ENCODE measurements around the gene INPP5A.

Gene INPP5A

DNA sequence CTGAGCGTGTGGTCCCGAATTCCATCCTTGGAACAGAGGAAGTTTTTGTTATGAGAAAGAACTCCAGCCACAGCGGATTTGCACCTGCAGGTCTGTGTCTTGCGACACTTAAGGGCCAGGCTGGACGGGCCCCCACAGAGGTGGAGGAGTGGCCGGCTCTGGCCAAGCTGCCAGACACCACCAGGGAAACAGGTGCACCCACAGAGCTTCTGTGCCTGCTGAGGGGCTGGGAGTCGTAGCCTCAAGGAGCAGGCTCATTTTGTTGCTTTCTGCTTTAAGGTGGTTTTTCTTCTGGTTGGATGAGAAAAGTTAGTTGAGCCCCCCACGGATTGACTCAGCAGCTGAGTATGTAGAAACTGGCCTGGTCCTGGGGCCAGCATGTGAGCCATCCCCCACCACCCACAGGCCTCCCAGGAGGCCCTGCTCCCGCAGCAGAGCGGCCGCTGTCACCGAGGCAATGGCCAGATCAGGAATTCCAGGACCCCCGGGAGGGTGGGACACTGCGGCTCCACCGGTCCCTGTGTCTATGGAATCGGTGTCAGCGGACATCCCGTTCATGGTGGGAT is 206.4 kb downstream of the INPP5A start:
- DNase-seq (ENCODE audit: low spot score), result no peak

DNA sequence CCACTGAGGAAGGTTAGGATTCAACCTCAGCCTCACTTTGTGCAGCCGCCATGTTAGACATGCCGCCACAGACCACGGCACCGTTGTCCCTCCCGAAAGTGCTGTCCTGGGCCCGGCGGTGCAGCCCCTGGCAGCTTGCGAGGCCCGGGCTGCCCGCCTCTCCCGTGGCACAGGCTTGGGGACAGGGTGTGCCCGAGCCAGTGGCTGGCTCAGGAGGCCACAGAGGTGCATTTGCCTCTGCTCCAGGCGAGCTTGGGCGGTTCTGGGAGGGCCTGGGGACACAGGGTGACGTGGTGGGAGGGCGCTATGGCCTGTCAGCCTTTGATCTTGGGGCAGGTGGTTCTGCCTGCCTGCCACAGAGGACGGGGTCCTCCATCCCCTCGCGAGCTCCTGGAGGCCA is 207.3 kb downstream of the INPP5A start:
- no peak for DNase-seq (ENCODE audit: low spot score)

DNA sequence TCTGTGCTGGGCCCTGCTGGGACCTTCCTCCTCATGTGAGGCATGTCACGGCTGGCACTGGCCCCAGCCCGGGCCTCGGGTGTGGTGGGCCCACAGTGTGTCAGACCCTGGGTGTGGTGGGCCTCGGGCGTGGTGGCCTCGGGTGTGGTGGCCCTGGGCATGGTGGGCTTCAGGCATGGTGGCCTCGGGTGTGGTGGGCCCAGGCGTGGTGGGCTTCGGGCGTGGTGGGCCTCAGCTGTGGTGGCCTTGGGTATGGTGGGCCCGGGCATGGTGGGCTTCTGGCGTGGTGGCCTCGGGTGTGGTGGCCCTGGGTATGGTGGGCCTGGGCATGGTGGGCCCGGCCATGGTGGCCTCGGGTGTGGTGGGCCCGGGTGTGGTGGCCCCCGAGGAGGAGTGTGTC is 207.9 kb downstream of the INPP5A start:
- no peak for DNase-seq (ENCODE audit: low spot score)

DNA sequence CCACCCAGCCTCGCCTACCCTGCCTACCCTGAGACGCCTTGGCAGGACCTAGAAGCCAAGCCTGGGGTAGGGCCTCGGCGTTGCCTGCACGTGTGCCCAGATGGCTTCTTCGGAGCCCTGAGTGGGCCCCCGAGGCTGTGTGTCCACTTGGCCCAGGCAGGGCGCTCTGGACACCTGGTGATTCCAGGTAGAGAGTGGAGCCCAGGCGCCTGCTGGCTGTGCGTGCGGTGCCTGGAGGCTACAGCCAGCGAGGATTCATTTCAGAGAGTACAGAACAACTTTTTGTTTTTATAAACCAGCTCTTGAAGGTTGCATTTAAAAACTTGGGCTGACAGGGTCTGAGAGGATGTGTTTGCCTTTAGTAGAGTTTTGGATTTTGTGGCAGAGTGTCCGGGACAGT is 208.4 kb downstream of the INPP5A start:
- DNase-seq (ENCODE audit: low spot score), result no peak

DNA sequence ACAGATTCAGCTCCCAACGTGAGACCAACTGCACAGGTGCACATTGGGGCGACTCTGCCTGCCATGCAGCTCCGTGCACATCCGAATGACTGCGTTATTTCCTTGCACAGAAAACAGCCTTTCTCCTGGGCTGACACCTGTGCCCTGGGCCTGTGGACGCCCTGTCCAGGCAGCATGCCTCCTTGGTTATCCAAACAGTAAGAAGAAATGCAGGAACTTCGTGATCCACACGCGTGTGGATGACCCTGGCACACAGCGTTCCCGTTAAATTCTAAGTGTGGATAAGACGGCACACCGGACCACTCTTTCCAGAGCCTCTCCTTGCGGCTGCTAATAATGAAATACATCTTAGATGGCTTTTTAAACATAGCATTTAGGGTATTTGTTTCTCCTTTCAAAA is 208.8 kb downstream of the INPP5A start:
- no peak for DNase-seq (ENCODE audit: low spot score)

DNA sequence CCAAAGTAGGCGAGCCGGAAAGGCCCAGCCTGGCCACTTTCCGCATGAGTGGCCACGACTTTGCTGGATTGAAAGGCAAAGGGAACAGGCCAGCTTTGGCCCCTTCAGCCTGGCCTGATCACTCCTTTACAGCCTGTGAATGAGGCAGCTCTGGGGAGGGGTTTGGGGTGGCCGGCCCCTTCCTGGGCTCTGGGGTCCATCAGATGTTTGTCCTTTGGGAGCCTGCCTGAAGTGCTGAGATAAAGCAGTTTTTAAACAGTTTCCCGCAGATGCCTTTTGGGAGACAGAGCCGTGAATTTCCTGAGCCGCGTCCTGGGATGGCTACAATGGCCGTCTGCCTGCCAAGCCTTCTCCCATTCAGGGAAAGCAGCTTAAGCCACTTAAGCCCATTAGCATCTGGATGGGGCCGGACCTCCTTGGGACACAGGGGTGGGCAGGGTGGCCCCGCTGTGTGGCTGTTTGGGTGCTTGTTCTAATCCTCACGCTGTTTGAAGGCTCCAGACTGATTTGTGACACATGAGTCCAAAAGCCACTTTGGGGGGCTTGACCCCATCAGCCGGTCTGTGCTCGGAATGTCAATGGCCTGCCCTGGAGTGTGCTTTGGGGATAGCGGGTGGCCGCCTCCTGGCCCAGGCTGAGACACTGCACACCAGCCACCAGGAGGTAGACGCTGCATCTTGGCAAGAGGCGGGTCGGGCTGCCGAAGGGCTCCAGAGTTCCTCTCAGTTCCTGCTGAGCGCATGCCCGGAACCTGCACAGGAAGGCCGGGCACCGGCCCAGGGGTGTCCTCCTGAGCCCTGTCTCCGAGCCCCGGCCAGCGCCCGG is 209.4 kb downstream of the INPP5A start:
- DNase-seq (ENCODE audit: low spot score), result no peak

DNA sequence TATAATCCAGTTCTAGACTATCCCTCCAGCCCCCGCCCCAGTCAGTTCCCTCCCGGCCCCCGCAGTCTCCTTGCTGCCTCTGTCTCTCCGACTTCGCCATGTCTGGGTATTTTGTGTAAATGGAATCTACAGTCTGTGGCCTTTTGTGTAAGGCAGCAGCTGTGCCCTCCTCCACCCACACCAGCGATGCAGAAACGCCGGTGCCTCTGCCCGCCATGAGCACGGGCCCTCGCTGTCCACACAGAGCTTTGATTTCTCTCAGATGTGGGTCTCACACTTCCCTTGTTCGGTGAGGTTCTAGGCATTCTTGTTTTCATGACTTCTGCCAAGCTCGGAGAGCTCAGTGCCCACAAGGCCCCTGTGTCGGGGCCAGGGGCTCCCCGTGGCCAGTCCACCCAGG is 210.5 kb downstream of the INPP5A start:
- no peak for DNase-seq (ENCODE audit: low spot score)

DNA sequence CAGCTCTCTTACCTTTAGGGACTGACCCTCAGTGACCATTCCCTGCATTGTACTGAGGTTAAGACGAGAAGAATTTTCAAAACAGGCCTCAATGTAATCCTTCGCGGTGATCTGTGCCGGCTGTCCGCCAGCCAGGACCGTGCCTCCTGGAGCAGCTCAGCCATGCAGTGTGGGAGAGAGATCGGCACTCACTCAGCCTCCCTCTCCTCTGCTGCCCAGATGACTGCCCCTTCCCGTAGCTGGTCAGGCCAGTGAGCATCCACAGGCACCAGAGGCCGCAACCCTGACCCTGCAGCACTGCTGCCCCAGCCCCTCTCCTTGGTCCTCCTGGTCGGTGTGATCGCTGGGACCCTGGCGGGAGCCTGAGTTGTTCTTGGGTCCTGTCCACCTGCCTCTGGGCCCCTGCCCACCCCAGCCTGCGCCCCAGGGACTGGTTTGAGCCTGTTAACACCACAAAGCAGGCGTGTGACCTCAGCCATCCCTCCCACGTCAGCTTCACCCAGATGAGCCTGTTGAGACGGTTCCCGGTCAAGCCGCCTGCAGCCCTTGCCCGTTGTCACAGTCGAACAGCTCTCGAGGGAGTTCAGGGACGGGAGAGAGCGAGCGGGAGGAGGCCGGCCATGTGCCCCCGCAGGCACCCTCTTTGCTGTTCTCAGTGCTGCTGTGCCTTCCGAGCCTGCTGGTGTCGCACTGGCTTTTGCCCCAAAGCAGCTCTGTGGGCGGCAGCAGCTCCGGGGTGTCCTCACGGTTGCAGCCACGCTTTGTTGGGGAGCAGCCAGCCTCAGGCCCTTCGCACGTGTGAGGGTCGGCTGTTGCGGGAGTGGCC is 211.2 kb downstream of the INPP5A start:
- DNase-seq (ENCODE audit: low spot score), result no peak

DNA sequence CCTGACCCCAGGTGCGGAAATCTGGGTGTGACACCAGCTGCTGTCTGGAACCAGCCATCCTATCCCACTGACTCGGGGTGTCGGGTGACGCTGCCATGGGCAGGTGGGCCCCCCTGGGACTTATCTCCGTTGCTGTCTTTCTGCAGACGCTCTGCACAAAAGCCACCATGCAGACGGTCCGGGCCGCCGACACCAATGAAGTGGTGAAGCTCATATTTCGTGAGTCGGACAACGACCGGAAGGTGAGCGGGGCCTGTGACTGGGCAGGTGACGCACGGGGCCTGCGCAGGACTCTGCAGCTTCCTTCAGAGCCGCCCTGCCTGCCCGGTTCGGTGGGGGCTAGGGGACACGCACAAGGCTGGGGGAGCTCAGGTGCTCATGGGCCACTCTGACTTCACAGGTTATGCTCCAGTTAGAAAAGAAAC is 211.8 kb downstream of the INPP5A start:
- DNase-seq (ENCODE audit: low spot score), result no peak

DNA sequence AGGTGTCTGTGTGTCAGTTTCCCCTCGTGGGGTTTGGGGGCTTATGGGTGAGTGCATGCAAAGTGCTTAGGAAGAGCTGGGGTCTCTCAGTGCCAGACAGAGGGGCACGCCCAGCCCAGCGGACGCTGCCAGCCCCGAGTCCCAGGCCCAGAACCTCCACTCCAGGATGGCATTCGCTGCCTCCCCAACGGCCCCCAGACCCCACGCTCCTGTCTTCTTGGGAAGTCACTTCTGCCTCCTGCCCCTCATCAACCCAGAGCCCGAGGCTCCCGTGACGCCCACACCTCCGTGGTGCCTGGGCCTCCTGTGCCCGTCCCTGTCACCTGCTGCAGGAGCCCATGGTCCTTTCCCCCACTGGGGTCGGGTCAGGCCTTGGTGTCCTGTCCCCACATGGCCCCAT is 213.3 kb downstream of the INPP5A start:
- no peak for DNase-seq (ENCODE audit: low spot score)

DNA sequence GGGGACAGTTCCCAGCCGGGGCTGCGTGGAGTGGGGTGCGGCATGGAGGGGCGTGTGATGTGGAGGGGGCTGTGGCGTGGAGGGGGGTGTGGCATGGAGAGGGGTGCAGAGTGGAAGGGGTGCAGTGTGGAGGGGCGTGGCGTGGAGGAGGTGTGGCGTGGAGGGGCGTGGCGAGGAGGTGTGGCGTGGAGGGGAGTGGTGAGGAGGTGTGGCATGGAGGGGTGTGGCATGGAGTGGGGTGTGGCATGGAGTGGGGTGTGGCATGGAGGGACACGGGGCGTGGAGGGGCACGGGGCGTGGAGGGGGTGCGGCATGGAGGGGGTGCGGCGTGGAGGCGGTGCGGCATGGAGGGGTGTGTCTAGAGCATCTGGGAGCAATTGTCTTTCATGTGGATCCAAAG is 214.8 kb downstream of the INPP5A start:
- no peak for DNase-seq (ENCODE audit: low spot score)

DNA sequence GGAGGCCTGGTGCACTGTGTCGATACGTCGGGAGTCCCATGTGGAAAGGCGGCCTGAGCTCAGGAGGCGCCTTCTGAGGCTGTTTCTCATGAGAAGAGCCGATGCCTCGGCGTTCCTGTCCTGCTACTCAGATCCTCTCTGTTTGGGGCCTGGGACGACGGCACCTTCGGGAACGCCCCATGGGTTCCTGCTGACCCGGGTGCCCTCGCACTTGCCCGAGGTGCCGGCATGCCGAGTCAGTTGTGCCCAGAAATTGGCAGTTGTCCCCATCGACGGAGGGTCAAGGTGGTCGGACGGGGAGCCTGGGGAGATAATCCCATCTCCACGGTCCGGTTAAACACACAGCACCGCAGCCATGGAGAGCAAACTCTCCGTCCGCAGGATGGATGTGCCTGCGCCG is 215.4 kb downstream of the INPP5A start:
- no peak for DNase-seq (ENCODE audit: low spot score)

DNA sequence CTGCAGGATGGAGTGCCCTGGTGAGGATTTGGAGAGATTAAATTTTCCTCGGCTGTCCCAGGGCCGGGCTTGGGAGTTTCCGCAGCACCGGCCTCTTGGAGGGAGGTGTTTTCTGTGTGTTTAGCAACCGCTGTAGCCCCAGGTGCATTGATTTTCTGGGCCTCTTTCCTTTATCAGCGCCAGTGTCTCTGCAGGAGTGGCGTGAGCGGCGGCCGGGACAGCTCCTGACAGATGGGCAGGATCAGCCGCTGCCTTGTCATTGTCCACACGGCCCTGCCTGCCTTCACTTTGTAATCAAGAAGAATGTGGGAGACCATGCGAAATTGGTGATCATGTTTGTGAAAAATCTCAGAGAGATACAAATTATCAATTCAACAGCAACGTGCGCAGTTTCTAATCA is 216.0 kb downstream of the INPP5A start:
- no peak for DNase-seq (ENCODE audit: low spot score)

DNA sequence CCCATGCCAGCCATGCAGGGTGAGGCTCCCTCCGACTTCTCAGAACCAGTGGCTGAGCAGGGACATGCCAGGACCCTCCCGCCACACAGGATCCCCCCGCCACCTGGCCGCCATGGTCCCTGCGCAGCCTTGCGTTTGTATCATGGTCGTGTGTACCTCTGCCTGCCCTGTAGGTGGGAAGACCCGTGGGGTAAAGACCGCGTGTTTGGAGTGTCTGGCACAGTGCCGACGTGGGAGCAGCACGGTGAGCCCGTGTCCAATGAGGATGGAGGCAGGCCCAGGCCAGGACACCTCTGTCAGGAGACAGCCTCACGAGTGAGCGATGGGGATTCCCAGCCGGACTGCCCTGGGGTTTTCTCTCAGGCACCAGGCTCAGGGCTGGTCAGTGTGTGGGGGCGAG is 216.5 kb downstream of the INPP5A start:
- DNase-seq (ENCODE audit: low spot score), result no peak

DNA sequence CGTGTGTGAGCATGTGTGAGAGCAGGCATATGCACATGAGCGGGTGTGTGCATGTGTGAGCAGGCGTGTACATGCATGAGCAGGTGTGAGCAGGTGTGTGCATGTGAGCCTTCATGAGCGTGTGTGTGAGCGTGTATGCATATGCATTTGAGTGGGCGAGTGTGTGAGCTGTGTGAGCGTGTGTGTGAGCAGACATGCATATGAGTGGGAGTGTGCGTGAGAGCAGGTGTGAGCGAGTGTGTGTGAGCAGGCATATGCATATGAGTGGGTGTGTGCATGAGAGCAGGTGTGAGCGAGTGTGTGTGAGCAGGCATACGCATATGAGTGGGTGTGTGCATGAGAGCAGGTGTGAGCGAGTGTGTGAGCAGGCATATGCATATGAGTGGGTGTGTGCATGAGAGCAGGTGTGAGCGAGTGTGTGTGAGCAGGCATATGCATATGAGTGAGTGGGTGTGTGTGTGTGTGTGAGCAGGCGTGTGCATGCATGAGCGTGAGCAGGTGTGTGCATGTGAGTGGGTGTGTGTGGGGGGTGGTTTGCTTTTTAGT is 217.7 kb downstream of the INPP5A start:
- no peak for DNase-seq (ENCODE audit: low spot score)

DNA sequence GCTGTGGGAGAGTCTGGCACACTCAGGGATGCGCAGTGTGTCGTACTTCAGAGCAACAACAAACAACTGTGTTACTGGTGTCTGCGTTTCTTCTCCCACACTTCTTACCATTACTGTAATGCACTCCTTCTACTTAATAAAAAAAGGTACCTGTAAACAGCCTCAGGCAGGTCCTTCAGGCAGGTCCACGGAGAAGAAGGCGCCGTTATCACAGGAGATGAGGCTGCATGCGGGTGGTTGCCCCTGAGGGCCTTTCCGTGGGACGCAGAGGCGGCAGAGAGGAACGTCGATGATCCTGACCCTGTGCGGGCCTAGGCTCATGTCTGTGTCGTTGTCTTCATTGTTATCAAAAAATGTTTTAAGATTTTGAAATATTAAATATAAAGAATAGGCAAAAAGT is 219.0 kb downstream of the INPP5A start:
- no peak for DNase-seq (ENCODE audit: low spot score)

DNA sequence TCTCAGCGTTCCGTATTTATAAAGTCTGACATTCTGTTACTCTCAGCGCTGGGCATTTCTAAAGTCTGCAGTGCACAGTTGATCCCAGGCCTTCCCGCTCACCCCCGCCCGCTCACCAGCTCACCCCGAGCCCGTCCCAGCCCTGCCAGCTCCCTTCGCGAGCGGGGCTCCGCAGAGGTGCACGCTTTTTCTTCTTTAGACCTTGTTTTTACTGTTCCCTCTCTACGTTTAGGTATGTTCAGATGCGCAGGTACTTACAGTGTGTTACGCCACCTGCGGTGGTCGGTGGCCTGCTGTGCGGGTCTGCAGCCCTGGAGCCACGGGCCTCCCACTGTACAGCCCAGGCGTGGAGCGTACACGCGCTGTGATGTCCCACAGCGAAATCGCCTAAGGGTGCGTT is 219.6 kb downstream of the INPP5A start:
- DNase-seq (ENCODE audit: low spot score), result no peak

DNA sequence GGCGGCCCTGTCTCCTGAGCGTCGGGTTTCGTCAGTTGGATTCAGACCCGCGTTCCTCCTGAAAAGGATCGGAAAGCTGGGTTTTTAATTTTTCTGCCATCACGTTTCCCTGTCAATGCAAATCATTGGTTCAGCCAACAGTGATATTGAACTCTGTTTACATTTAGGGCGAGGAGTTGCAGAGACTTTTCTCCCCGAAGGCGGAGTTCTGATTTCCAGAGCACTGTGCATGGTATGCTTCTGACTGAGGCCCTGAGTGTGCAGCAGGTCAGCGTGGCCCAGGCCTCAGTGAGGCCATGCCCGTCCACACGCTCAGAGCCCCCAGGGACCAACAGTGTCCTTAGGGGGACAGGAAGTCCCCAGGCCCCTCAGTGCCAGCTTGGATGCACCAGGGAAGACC is 221.3 kb downstream of the INPP5A start:
- DNase-seq (ENCODE audit: low spot score), result no peak

DNA sequence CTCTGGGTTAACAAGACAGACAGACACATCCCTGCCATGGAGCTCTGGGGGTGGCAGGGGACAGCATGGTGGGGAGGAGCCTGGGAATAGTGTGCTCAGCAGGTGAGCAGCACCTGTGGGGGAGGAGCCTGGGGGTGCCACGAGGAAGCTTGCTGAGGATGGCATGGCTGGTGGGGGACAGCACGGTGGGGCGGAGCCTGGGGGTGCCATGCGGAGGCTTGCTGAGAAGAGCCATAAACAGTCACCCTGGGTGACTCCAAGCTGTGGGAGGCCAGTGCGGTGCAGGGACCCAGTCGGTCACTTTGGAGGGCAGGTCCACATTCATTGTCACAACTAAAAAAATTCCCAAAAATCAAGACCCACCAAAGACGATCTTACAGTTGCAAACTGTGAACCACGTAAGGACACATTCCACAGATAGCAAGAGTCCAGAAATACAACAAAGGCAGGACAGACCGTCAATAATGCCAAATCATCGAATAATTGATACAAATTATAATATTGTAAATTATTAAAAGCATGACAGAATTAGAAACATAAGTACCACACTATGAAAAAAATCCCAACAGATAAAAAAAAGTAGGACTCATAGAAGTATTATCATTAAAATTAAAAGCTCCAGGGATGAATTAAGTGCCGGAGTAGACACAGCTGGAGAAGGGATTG is 223.9 kb downstream of the INPP5A start:
- DNase-seq (ENCODE audit: low spot score), result no peak

DNA sequence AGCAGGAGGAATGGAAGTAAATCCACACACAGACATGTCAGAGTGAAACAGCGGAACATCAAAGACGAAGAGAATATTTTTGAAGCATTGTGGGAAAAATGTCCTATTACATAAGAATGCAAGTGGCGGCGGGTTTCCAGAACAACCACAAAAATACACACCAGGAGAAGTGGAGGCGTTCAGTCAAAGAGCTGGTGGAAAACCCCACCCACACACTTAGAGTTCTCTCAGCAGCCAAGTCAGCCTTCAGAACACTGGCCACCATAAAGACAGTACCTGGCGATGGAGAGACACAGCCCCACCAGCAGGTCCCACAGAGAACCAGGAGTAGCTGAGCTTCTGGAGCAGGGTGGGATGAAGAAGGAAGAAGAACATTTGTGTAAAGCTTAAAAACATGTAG is 224.7 kb downstream of the INPP5A start:
- DNase-seq (ENCODE audit: low spot score), result no peak

DNA sequence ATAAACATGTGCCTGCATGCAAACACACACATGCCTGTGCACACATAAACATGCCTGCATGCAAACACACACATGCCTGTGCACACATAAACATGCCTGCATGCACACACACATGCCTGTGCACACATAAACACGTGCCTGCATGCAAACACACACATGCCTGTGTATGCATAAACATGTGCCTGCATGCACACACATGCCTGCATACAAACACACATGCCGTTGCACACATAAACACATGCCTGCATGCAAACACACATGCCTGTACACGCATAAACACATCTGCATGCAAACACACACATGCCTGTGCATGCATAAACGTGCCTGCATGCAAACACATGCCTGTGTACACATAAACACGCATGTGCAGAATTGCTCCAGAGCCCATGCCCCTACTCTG is 226.0 kb downstream of the INPP5A start:
- no peak for DNase-seq (ENCODE audit: low spot score)

DNA sequence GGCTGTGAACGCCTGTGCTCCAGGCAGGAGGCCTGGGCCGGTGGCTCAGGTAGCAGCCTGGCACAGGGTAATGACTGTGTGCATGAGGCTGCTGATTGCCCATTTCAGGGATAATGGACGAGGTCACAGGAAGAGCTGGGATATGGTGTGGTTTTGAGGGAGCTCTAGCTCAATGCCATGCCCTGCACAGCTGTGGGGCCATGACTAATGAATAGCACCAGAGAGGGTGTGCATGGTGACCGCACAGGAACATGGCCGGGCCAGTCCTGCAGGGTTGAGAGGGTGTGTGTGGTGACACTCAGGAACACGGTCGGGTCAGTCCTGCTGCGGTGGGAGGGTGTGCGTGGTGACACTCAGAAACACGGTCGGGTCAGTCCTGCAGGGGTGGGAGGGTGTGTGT is 226.5 kb downstream of the INPP5A start:
- DNase-seq (ENCODE audit: low spot score), result no peak

All from COLO829 (cell line).